AG08396 (cell line): Measurements from ENCODE around the gene CROCC.
"Not testable (repeated sequence)": the region's sequence is repeated elsewhere in the genome, so short reads cannot be mapped to it uniquely, and the experiment has no call there.

Experiments
- DNase-seq: peaks from one replicate; pipeline ENCODE4 v3.0.0; 2012; ENCODE audit warnings: low spot score, mixed read lengths

CROCC gene

GRCh38 chr1:16921391-16922185 lies at the start of gene CROCC:
Gene CROCC, plus strand, starts transcription at chr1:16921931. Its CDS starts 88 bp downstream, at chr1:16922019.
- DNase-seq = no peak

GRCh38 chr1:16872152-16873075 lies 49.3 kb upstream of the CROCC start:
- DNase-seq = peak; percentile 76

- DNase-seq = not testable (repeated sequence)
Measured at GRCh38 chr1:16873076-16873879, 48.5 kb upstream of the CROCC start.

- DNase-seq = not testable (repeated sequence)
Measured at GRCh38 chr1:16874968-16875765, 46.6 kb upstream of the CROCC start.

GRCh38 chr1:16881742-16882141 lies 40.0 kb upstream of the CROCC start:
- not testable (repeated sequence) for DNase-seq

- DNase-seq = no peak
Measured at GRCh38 chr1:16882986-16883385, 38.7 kb upstream of the CROCC start.

- not testable (repeated sequence) for DNase-seq
Measured at GRCh38 chr1:16884487-16884886, 37.2 kb upstream of the CROCC start.

- DNase-seq = no peak
Measured at GRCh38 chr1:16886860-16887605, 34.7 kb upstream of the CROCC start.

- peak; percentile 24 for DNase-seq
Measured at GRCh38 chr1:16888860-16889816, 32.6 kb upstream of the CROCC start.

GRCh38 chr1:16890539-16891021 lies 31.2 kb upstream of the CROCC start:
- not testable (repeated sequence) for DNase-seq

GRCh38 chr1:16891057-16891456 lies 30.7 kb upstream of the CROCC start:
- DNase-seq = not testable (repeated sequence)

GRCh38 chr1:16892978-16893525 lies 28.7 kb upstream of the CROCC start:
- DNase-seq = not testable (repeated sequence)

- not testable (repeated sequence) for DNase-seq
Measured at GRCh38 chr1:16893796-16894195, 27.9 kb upstream of the CROCC start.

- DNase-seq = not testable (repeated sequence)
Measured at GRCh38 chr1:16894338-16894737, 27.4 kb upstream of the CROCC start.

GRCh38 chr1:16895233-16895597 lies 26.5 kb upstream of the CROCC start:
- DNase-seq = not testable (repeated sequence)

- DNase-seq = peak; percentile 36
Measured at GRCh38 chr1:16895598-16896315, 26.0 kb upstream of the CROCC start, which contains the start of gene RNU1-2. Gene RNU1-2, plus strand, starts transcription at chr1:16895980.

- DNase-seq = peak; percentile 24
Measured at GRCh38 chr1:16896316-16897055, 25.2 kb upstream of the CROCC start.
